Stimulated activated CD8-positive, alpha-beta memory T cell treated with anti-CD3 and anti-CD28 coated beads, Interleukin-12 subunit alpha, Interleukin-12 subunit beta, amount 100 ng/mL, for 1 hour (primary cell): ENCODE measurements around the gene TPBG.

ENCODE experiments used
- DNase-seq: peaks from one replicate; pipeline ENCODE4 v3.0.0-alpha.2; 2020; ENCODE audit warnings: low read depth

Gene TPBG

GRCh38 chr6:82363428-82364086 lies at the start of gene TPBG:
TSS of gene TPBG (plus strand) at chr6:82363817. CDS start at chr6:82364962, 1,145 bp downstream.
- DNase-seq, result no peak

- DNase-seq, result no peak
Measured at GRCh38 chr6:82322386-82322785, 41.2 kb upstream of the TPBG start.

GRCh38 chr6:82329766-82330165 lies 33.9 kb upstream of the TPBG start:
- no peak for DNase-seq

GRCh38 chr6:82330171-82330804 lies 33.3 kb upstream of the TPBG start:
- no peak for DNase-seq

- DNase-seq, result no peak
Measured at GRCh38 chr6:82331031-82331773, 32.4 kb upstream of the TPBG start.

- DNase-seq, result no peak
Measured at GRCh38 chr6:82333781-82334180, 29.8 kb upstream of the TPBG start.

- DNase-seq, result no peak
Measured at GRCh38 chr6:82337688-82338257, 25.8 kb upstream of the TPBG start.

- no peak for DNase-seq
Measured at GRCh38 chr6:82348130-82348529, 15.5 kb upstream of the TPBG start.

- DNase-seq, result no peak
Measured at GRCh38 chr6:82353848-82354247, 9.8 kb upstream of the TPBG start.

- no peak for DNase-seq
Measured at GRCh38 chr6:82360552-82360951, 3.1 kb upstream of the TPBG start.

GRCh38 chr6:82361631-82362030 lies 2.0 kb upstream of the TPBG start:
- no peak for DNase-seq

GRCh38 chr6:82362144-82362543 lies 1.5 kb upstream of the TPBG start:
- DNase-seq, result no peak

- no peak for DNase-seq
Measured at GRCh38 chr6:82362878-82363427, 664 bp upstream of the TPBG start.

GRCh38 chr6:82364087-82365015 lies 734 bp downstream of the TPBG start:
- no peak for DNase-seq

GRCh38 chr6:82365016-82365795 lies 1.6 kb downstream of the TPBG start:
- no peak for DNase-seq

GRCh38 chr6:82367704-82368103 lies 4.1 kb downstream of the TPBG start:
- DNase-seq, result no peak

- no peak for DNase-seq
Measured at GRCh38 chr6:82370788-82371187, 7.2 kb downstream of the TPBG start.

- no peak for DNase-seq
Measured at GRCh38 chr6:82371799-82372546, 8.4 kb downstream of the TPBG start.

GRCh38 chr6:82372656-82373055 lies 9.0 kb downstream of the TPBG start:
- DNase-seq, result no peak

GRCh38 chr6:82374516-82374915 lies 10.9 kb downstream of the TPBG start:
- DNase-seq, result no peak
